Measurements from ENCODE around the gene C5orf22. TPM values are rescaled to one million over a fixed set of nuclear protein-coding genes. Genes with fewer than 3 reads are reported as not detected.
A peak's percentile ranks its signal among the peaks of the same experiment; 100 is the strongest.
"Not testable (repeated sequence)": the region's sequence is repeated elsewhere in the genome, so short reads cannot be mapped to it uniquely, and the experiment has no call there.

C5orf22 gene
- total RNA-seq, 2 experiments from 2014 or later: 23.4 to 26.6 TPM

DNA sequence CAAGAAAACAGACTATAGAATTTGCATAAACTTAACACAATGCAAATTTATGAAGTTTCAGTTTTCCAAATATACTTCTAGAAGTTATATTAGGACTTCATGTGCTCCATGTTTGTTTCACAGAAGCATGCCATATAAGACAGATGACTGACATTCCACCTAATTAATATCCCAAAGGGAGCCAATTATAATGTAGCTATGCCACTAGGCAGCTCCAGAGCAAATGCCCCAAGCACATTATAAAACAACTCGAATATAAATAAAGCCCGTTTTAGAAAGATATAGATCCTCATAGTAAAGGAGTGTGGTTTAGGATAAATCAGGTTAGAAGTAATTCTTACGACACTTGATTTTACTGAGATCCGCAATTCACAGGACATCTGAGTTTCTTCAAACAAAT lies 9.1 kb upstream of the C5orf22 start:
- DNase-seq (no peak), ATAC-seq (no peak)
- Mint-ChIP-seq H3K4me1 (peaks cover 8% of the 10 kb centered on the region), H3K36me3 (peaks cover 55% of the 10 kb centered on the region), H3K4me3 (no peak overlapping the region), H3K9me3 (ENCODE audit: low read depth) (no peaks in the 10 kb centered on the region), H3K27ac (no peak overlapping the region), H3K27me3 (no peaks in the 10 kb centered on the region)
- CTCF ChIA-PET: no interaction called here

DNA sequence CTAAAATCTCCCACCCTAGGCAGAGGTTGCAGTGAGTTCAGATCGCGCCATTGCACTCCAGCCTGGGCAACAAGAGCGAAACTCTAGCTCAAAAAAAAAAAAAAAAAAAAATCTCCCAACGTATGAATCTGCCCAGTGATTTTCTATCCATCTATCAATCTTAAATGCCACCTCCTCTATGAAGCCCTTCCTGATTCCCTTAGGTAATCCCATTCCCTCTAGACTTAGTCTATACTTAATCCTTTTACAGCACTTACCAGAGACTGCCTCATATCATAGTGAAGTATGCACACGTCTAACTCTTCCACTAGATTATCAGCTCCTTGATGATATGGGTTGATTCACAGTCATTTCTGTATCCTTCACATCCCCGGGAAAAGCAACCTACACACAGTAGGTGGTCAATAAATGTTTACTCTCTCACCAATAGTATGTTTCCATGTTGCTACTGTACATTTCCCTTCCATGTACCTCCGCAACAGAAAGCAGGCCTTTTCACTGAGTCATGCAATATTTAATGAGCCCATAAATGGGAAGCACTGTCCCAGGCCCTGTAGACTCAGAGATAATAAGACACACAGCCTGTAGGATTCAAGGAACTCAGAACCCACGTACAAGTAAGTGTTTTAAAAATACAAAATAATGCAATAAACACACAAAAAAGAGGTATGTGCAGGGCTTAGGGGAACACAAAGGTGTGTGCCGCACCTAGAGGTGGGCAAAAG lies 1.4 kb upstream of the C5orf22 start:
- no peak for ATAC-seq

DNA sequence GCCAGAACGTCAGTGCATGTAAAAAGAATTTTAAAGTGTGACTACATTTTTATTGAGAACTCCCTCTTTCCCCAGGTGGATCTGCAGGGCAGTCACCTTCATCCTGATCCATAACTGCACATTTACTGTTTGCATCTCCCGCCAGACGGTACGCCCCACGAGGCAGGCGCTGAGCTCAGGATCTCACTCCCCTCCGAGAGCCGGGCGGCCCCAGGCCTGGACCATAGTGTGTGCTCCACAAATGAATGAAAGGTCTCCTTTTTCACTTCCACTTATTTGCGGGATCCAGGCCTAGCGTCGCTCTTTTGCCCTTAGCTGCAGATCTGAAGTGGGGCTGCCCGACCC lies 586 bp upstream of the C5orf22 start:
- peak; percentile 55 for DNase-seq
- peaks cover 41% of the 10 kb centered on the region for H3K4me1 Mint-ChIP-seq
- peaks cover 42% of the 10 kb centered on the region for H3K36me3 Mint-ChIP-seq
- peak; percentile 48 for ATAC-seq
- peak overlapping the region; percentile 94 for H3K27ac Mint-ChIP-seq
- CTCF ChIA-PET: interaction anchor here (1.3 to 1.4 kb wide), 3 partner anchors 12 to 562 kb away, joined by 3 to 6 read pairs (median 4); no protein-coding TSS in a partner anchor
- H3K9me3 Mint-ChIP-seq (ENCODE audit: low read depth): no peaks in the 10 kb centered on the region
- peak overlapping the region; percentile 90 for H3K4me3 Mint-ChIP-seq
- H3K27me3 Mint-ChIP-seq: no peaks in the 10 kb centered on the region

More for the DNA sequence above, 1.4 kb upstream of the C5orf22 start:
- Mint-ChIP-seq H3K9me3 (ENCODE audit: low read depth) (no peaks in the 10 kb centered on the region), H3K4me1 (peaks cover 39% of the 10 kb centered on the region), H3K27me3 (no peaks in the 10 kb centered on the region), H3K4me3 (peak overlapping the region; percentile 90), H3K36me3 (peaks cover 42% of the 10 kb centered on the region), H3K27ac (peak overlapping the region; percentile 94)
- CTCF ChIA-PET: interaction anchor here (1.2 to 2.4 kb wide), 3 partner anchors 10 to 562 kb away, joined by 3 to 5 read pairs (median 4); no protein-coding TSS in a partner anchor
- no peak for DNase-seq

DNA sequence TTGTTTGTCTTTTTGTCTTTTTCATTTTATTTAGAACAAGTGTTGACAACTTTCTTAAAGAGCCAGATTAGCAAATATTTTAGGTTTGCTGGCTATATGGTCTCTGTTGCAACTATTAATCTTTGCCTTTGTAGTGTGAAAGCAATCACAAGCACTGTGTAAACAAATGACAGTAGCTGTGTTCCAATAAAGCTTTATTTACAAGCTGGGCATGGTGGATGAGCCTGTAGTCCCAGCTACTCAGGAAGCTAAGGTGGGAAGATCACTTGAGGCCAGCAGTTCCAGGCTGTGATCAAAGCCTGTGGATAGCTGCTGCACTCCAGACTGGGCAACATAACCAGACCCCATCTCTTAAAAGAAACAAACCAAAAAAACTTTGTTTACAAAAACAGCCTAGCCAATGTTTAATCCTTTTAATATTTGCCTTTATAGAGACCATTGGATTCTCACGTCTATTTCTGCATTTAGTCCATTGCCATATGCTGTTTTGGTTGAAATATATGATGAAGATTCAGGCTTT lies 2.5 kb downstream of the C5orf22 start:
- Mint-ChIP-seq H3K27ac (no peak overlapping the region), H3K4me1 (peaks cover 40% of the 10 kb centered on the region), H3K36me3 (peaks cover 28% of the 10 kb centered on the region), H3K9me3 (ENCODE audit: low read depth) (no peaks in the 10 kb centered on the region), H3K27me3 (no peaks in the 10 kb centered on the region), H3K4me3 (no peak overlapping the region)
- no peak for DNase-seq
- CTCF ChIA-PET: no interaction called here
- ATAC-seq: no peak

DNA sequence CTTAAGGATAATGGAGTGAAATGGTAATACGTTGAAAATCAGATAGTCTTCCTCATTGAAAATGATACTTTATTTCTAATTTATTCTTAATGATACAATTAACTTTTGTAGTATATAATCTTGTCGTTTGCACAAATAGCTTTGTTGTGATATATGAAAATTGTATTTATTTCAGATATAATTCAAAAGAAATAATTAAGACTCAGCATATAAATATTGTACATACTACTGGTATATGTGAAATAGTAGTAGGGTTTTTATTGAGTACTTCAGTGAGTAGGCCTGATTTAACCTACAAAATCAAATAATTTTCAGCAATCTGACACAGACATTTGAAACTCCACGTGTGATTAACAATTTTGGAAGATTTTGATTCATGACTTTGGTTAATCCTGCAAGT lies 4.8 kb downstream of the C5orf22 start:
- Mint-ChIP-seq H3K4me1 (peaks cover 24% of the 10 kb centered on the region), H3K27ac (peak overlapping the region; percentile 28), H3K27me3 (no peaks in the 10 kb centered on the region), H3K9me3 (ENCODE audit: low read depth) (no peaks in the 10 kb centered on the region), H3K36me3 (peaks cover 37% of the 10 kb centered on the region), H3K4me3 (no peak overlapping the region)
- CTCF ChIA-PET: no interaction called here
- DNase-seq (no peak), ATAC-seq (no peak)

DNA sequence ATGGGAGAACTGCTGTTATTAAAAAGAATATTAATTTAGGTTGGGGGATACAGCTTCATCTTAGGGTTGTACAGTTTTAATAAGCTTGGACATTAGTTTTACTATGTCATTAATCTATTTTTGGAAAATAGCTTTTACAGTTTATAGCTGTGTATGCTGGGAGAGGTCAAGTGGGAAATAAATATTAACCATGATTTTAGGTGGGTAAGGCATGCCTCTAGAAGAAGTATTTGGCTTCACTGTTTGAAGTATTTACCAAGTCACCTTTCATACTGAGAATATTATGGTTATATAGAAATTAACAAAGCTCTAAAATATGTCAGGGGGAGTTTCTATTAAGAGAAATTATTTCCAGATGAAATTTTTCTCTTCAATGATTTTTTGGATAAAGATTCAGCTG lies 5.2 kb downstream of the C5orf22 start:
- Mint-ChIP-seq H3K9me3 (ENCODE audit: low read depth) (no peaks in the 10 kb centered on the region), H3K36me3 (peaks cover 39% of the 10 kb centered on the region), H3K27me3 (no peaks in the 10 kb centered on the region), H3K4me1 (peaks cover 24% of the 10 kb centered on the region), H3K4me3 (no peak overlapping the region), H3K27ac (peak overlapping the region; percentile 28)
- no peak for DNase-seq
- ATAC-seq: no peak
- CTCF ChIA-PET: no interaction called here

DNA sequence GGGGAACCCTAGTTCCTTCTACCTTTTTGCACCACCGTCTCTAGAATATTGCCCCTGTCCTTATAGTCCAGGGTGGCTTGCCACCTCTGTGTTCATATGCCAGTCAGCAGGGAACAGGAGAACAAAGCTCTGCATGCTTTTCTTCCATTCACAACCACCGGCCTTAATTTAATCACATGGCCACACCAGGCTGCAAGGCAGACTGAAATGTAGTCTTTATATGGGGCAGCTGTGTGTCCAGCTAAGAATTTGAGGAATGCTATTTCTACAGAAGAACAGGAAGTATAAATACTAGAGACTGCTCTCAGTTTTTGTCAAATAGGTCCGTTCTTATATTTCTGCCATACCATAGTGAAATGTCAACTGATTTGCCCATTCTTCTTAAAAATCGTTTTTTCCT lies 5.8 kb downstream of the C5orf22 start:
- CTCF ChIA-PET: no interaction called here

DNA sequence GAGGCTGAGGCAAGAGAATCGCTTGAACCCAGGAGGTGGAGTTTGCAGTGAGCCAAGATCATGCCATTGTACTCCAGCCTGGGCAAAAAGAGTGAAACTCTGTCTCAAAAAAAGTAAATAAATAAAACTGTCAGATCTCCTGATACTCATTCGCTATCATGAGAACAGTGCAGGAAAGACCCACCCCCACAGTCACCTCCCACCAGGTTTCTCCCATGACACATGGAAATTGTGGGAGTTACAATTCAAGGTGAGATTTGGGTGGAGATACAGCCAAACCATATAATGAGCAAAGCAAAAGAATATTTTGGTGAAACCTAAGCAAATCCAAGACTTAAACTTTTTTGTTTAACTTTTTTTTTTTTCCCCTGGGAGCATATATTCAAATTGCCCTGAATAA lies 17.0 kb downstream of the C5orf22 start:
- H3K27ac Mint-ChIP-seq; ATAC-seq; H3K4me3 Mint-ChIP-seq; H3K27me3 Mint-ChIP-seq; DNase-seq; CTCF ChIA-PET; H3K9me3 Mint-ChIP-seq (ENCODE audit: low read depth); H3K4me1 Mint-ChIP-seq: not testable (repeated sequence)
- peaks cover 71% of the 10 kb centered on the region for H3K36me3 Mint-ChIP-seq

More for the DNA sequence above, 5.8 kb downstream of the C5orf22 start:
- H3K4me3 Mint-ChIP-seq: no peak overlapping the region
- no peaks in the 10 kb centered on the region for H3K9me3 Mint-ChIP-seq (ENCODE audit: low read depth)
- peaks cover 24% of the 10 kb centered on the region for H3K4me1 Mint-ChIP-seq
- H3K27me3 Mint-ChIP-seq: no peaks in the 10 kb centered on the region
- ATAC-seq (no peak), DNase-seq (no peak)
- no peak overlapping the region for H3K27ac Mint-ChIP-seq
- peaks cover 44% of the 10 kb centered on the region for H3K36me3 Mint-ChIP-seq

DNA sequence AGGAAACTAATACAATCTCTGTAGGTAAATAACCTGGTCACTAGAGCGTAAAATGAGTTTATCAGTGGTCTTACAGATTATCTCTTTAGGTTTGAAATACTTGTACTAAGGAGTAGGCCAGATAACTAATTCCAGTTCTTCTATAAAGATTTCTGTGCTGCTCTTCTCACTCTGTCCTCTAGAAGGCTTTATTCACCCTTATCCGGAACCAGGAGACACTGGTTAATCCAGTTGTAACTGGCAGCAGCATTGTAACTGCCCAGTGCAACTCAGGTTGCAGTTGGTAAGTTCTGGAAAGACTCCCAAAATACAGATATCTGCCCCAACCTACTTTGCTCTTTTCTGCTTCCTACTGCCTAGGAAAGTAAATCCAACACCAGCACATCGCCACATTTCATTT lies 19.8 kb downstream of the C5orf22 start:
- Mint-ChIP-seq H3K27ac (no peak overlapping the region), H3K36me3 (peaks cover 70% of the 10 kb centered on the region), H3K9me3 (ENCODE audit: low read depth) (no peaks in the 10 kb centered on the region), H3K4me3 (no peak overlapping the region), H3K4me1 (no peaks in the 10 kb centered on the region), H3K27me3 (no peaks in the 10 kb centered on the region)
- CTCF ChIA-PET: no interaction called here
- DNase-seq: no peak
- ATAC-seq: no peak

DNA sequence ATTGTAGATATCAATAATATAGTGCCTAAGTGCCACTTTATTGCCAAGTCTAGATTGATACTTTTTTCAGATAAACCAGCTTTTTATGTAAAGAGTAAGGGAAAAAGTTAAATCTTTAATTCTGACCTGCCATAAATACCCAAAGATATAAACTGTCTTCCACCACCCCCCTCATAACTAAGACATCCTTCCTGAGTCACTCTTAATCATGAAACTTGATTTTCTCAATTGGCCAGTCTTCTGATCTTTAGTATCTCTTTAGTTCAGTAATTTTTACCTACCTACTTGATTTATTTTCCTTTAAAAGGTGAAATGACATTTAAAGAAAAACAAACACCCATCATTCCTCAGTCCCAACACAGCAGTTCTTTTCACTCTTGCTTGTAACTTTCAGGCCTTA lies 21.8 kb downstream of the C5orf22 start:
- CTCF ChIA-PET: no interaction called here
- DNase-seq (no peak), ATAC-seq (no peak)
- H3K36me3 Mint-ChIP-seq: peaks cover 57% of the 10 kb centered on the region
- H3K4me1 Mint-ChIP-seq: no peaks in the 10 kb centered on the region
- no peaks in the 10 kb centered on the region for H3K9me3 Mint-ChIP-seq (ENCODE audit: low read depth)
- no peak overlapping the region for H3K4me3 Mint-ChIP-seq
- H3K27ac Mint-ChIP-seq: no peak overlapping the region
- H3K27me3 Mint-ChIP-seq: no peaks in the 10 kb centered on the region

DNA sequence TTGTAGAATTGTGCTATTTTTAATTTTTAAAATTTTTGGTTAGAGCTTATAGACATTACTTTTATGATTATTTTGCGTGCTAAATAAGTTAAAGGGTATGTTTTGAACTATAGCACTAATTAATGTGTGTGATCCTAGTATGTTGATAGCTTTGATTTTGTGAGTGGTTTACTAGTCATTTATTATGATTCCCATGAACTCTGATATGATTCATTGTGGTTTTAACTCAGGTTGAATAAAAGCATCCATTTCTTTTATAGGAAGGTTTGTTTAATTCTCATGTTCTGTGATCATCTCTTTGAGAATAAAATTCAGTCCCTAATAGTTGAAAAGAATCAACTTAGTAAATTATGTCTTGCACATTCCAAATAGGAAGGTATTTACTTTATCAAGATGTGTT lies 22.5 kb downstream of the C5orf22 start:
- CTCF ChIA-PET: no interaction called here

DNA sequence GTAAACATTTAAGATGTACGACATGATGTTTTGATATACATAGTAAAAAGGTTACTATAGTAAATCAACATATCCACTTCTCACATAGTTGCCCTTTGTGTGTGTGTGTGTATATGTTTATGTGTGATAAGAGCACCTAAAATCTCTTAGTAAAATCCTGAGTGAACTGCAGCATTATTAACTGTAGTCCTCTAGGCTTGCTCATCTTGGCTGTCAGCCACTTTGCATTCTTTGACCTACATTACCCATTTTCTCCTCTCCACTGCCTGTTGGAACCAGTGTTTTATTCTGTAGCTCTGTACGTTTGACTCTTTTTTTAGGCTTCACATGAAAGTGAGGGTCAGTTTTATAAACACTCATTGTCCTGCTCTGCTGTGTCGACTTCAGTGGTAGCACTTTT lies 24.4 kb downstream of the C5orf22 start:
- no peak overlapping the region for H3K27ac Mint-ChIP-seq
- no peaks in the 10 kb centered on the region for H3K9me3 Mint-ChIP-seq (ENCODE audit: low read depth)
- ATAC-seq (no peak), DNase-seq (no peak)
- CTCF ChIA-PET: no interaction called here
- no peaks in the 10 kb centered on the region for H3K4me1 Mint-ChIP-seq
- no peaks in the 10 kb centered on the region for H3K27me3 Mint-ChIP-seq
- H3K4me3 Mint-ChIP-seq: no peak overlapping the region
- H3K36me3 Mint-ChIP-seq: peaks cover 49% of the 10 kb centered on the region

More for the DNA sequence above, 22.5 kb downstream of the C5orf22 start:
- Mint-ChIP-seq H3K4me3 (no peak overlapping the region), H3K9me3 (ENCODE audit: low read depth) (no peaks in the 10 kb centered on the region), H3K27ac (no peak overlapping the region), H3K27me3 (no peaks in the 10 kb centered on the region), H3K36me3 (peaks cover 55% of the 10 kb centered on the region), H3K4me1 (no peaks in the 10 kb centered on the region)
- DNase-seq (no peak), ATAC-seq (no peak)

DNA sequence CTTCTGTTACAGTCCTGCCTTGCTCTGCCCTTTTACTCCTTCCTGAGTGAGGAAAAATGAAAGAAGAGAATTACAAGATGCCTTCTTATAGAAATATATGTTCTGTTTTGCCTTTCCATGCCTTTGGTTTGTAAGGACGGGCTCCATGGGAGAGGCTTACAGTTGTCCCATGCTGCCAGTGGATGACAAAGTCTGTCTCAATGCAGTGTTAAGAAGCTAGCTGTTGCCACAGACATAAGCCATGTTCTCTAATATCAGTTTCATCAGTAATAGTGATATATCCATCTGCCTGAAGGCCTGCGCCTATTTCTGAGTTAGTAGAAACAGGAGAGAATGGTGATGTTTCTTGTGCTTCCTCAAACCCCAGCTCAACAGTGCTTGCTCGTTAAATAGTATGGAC lies 27.8 kb downstream of the C5orf22 start:
- no peaks in the 10 kb centered on the region for H3K27me3 Mint-ChIP-seq
- DNase-seq (no peak), ATAC-seq (no peak)
- no peak overlapping the region for H3K27ac Mint-ChIP-seq
- CTCF ChIA-PET: interaction anchor here (0.7 kb wide), 1 partner anchor 21 kb away, joined by 3 read pairs; no protein-coding TSS in a partner anchor
- peaks cover 2% of the 10 kb centered on the region for H3K9me3 Mint-ChIP-seq (ENCODE audit: low read depth)
- no peaks in the 10 kb centered on the region for H3K4me1 Mint-ChIP-seq
- peaks cover 23% of the 10 kb centered on the region for H3K36me3 Mint-ChIP-seq
- no peak overlapping the region for H3K4me3 Mint-ChIP-seq

DNA sequence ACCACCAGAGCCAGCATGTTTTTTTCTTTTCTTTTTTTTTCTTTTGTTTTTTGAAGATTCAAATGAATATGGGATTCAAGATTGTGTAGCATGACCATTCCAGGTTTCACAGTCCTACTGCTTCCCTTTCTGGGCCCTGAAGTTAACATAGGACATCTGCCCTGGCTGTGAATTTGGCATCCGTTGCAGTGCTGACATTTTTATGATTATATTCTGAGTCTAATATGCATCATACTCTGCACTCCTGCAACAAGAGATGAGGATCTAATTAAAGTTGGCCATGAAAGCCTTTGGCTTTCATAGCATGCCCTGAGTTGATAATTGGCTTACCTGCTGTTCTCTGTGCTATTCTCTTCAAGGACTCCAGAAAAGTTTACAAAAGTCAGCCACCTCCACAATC lies 29.8 kb downstream of the C5orf22 start:
- Mint-ChIP-seq H3K4me3 (no peak overlapping the region), H3K27ac (no peak overlapping the region), H3K9me3 (ENCODE audit: low read depth) (peaks cover 9% of the 10 kb centered on the region), H3K27me3 (no peaks in the 10 kb centered on the region), H3K36me3 (peaks cover 7% of the 10 kb centered on the region), H3K4me1 (no peaks in the 10 kb centered on the region)
- CTCF ChIA-PET: no interaction called here
- ATAC-seq (no peak), DNase-seq (no peak)

All from activated CD8-positive, alpha-beta memory T cell treated with anti-CD3 and anti-CD28 coated beads, Interleukin-2, amount 10 ng/mL, durations not matched to agents 7 days and 5 days (primary cell).